Gastrocnemius medialis (tissue), 4 donors: ENCODE data around the gene VWA5B1.
"Not testable (repeated sequence)": the region's sequence is repeated elsewhere in the genome, so short reads cannot be mapped to it uniquely, and the experiment has no call there.

Experiments
- CTCF ChIP-seq, 5 experiments: fragments of 450-650 bp in 3 of 5; fragments of 200-600 bp in 2 of 5; sonication (generic) in 2 of 5; IDR thresholded peaks in 4 of 5; conservative IDR thresholded peaks in 1 of 5; 1 replicate in 4 of 5; 2 replicates in 1 of 5; pipeline ENCODE4 v1.5.1; 2016 to 2019; ENCODE audit warnings: antibody characterized with exemption in 5 of 5, mild to moderate bottlenecking in 3 of 5, moderate library complexity in 3 of 5
- POLR2A ChIP-seq, 2 donors: fragments of 450-650 bp; IDR thresholded peaks; one replicate each; pipeline ENCODE4 v1.6.1; 2017; ENCODE audit warnings: antibody characterized with exemption in 2 of 2, mild to moderate bottlenecking in 2 of 2, moderate library complexity in 2 of 2

GRCh38 chr1:20287696-20288095 lies 3.0 kb upstream of the VWA5B1 start:
- not testable (repeated sequence) for TF ChIP-seq CTCF (IDR thresholded peaks at IDR 0.05 in 4 of 5, conservative IDR thresholded peaks at IDR 0.05 in 1 of 5); POLR2A (IDR thresholded peaks at IDR 0.05)
